Epithelial cell of prostate (primary cell): ENCODE data around the gene AGL.
"Not testable (repeated sequence)": the region's sequence is repeated elsewhere in the genome, so short reads cannot be mapped to it uniquely, and the experiment has no call there.

Source experiments
- DNase-seq: peaks from one replicate; pipeline ENCODE4 v3.0.0-alpha.2; 2011; ENCODE audit warnings: low read depth, low spot score
- H3K27ac ChIP-seq: fragments of 450-650 bp; 2 replicates; pipeline ENCODE4 v1.5.1; 2017; ENCODE audit warnings: mild to moderate bottlenecking

AGL gene

GRCh38 chr1:99850459-99851291 lies 514 bp downstream of the AGL start:
- no peak for DNase-seq
- H3K27ac ChIP-seq: peak overlapping the region; percentile 69

GRCh38 chr1:99851850-99852454 lies 1.8 kb downstream of the AGL start:
- no peak overlapping the region for H3K27ac ChIP-seq
- no peak for DNase-seq

- no peak overlapping the region for H3K27ac ChIP-seq
These were observed 2.5 kb downstream of the AGL start for GRCh38 chr1:99852648-99853047.

GRCh38 chr1:99855914-99856450 lies 5.8 kb downstream of the AGL start:
- no peak for DNase-seq
- H3K27ac ChIP-seq: no peak overlapping the region

More at GRCh38 chr1:99852648-99853047, 2.5 kb downstream of the AGL start:
- DNase-seq: no peak

GRCh38 chr1:99857041-99857440 lies 6.9 kb downstream of the AGL start:
- not testable (repeated sequence) for H3K27ac ChIP-seq, DNase-seq

GRCh38 chr1:99858286-99858685 lies 8.1 kb downstream of the AGL start:
- DNase-seq: no peak
- H3K27ac ChIP-seq: no peak overlapping the region

GRCh38 chr1:99858881-99859280 lies 8.7 kb downstream of the AGL start:
- no peak for DNase-seq
- H3K27ac ChIP-seq: no peak overlapping the region

GRCh38 chr1:99860703-99861102 lies 10.5 kb downstream of the AGL start:
- DNase-seq: no peak
- H3K27ac ChIP-seq: no peak overlapping the region

GRCh38 chr1:99867682-99868081 lies 17.5 kb downstream of the AGL start:
- no peak for DNase-seq
- no peak overlapping the region for H3K27ac ChIP-seq

- no peak overlapping the region for H3K27ac ChIP-seq
- DNase-seq: no peak
These were observed 19.1 kb downstream of the AGL start for GRCh38 chr1:99869304-99869703.

- DNase-seq: no peak
- H3K27ac ChIP-seq: no peak overlapping the region
These were observed 19.6 kb downstream of the AGL start for GRCh38 chr1:99869723-99870122.

- no peak overlapping the region for H3K27ac ChIP-seq
- DNase-seq: no peak
These were observed 21.9 kb downstream of the AGL start for GRCh38 chr1:99872063-99872462.

- no peak overlapping the region for H3K27ac ChIP-seq
- DNase-seq: no peak
These were observed 27.4 kb downstream of the AGL start for GRCh38 chr1:99877568-99877967.

- no peak overlapping the region for H3K27ac ChIP-seq
- no peak for DNase-seq
These were observed 36.0 kb downstream of the AGL start for GRCh38 chr1:99886179-99886578.

- DNase-seq: no peak
- H3K27ac ChIP-seq: no peak overlapping the region
These were observed 36.7 kb downstream of the AGL start for GRCh38 chr1:99886841-99887240.

- DNase-seq: no peak
- no peak overlapping the region for H3K27ac ChIP-seq
These were observed 37.7 kb downstream of the AGL start for GRCh38 chr1:99887890-99888289.

- DNase-seq: no peak
- H3K27ac ChIP-seq: no peak overlapping the region
These were observed 41.8 kb downstream of the AGL start for GRCh38 chr1:99891997-99892396.

- not testable (repeated sequence) for H3K27ac ChIP-seq, DNase-seq
These were observed 53.1 kb downstream of the AGL start for GRCh38 chr1:99903278-99903677.

- DNase-seq: no peak
- no peak overlapping the region for H3K27ac ChIP-seq
These were observed 56.4 kb downstream of the AGL start for GRCh38 chr1:99906535-99906934.

GRCh38 chr1:99917214-99917613 lies 67.1 kb downstream of the AGL start:
- DNase-seq: no peak
- H3K27ac ChIP-seq: no peak overlapping the region

- H3K27ac ChIP-seq: no peak overlapping the region
- no peak for DNase-seq
These were observed 69.1 kb downstream of the AGL start for GRCh38 chr1:99919220-99919619.

- no peak for DNase-seq
These were observed 84.6 kb downstream of the AGL start for GRCh38 chr1:99934801-99935200.

More at GRCh38 chr1:99934801-99935200, 84.6 kb downstream of the AGL start:
- no peak overlapping the region for H3K27ac ChIP-seq
